ENCODE data around the gene NOP53.

- TF ChIP-seq CTCF (IDR thresholded peaks at IDR 0.05) = no peak
- no peak for TF ChIP-seq POLR2A (IDR thresholded peaks at IDR 0.05)
- TF ChIP-seq POLR2AphosphoS5 (IDR thresholded peaks at IDR 0.05) = peak in 1 of 4 donors; percentile 6
Observed at GRCh38 chr19:47725759-47726401, 19.5 kb upstream of the NOP53 start.

Measured in sigmoid colon (tissue), 4 donors.